T-helper 2 cell treated with Interferon-gamma antibody and Interleukin-4, amounts not matched to agents 5 μg/mL and 100 μg/mL, for 36 hours (primary cell): ENCODE data around the gene CCDC174.

ENCODE experiments used
- DNase-seq: peaks from one replicate; pipeline ENCODE4 v3.0.0; 2021; ENCODE audit warnings: low spot score
- H3K27ac Mint-ChIP-seq: one replicate; pipeline ENCODE4 v1.8.0; 2021; ENCODE audit warnings: mild to moderate bottlenecking, mixed read lengths
- H3K27me3 Mint-ChIP-seq: one replicate; pipeline ENCODE4 v1.8.0; 2021; ENCODE audit warnings: low read depth, mixed read lengths
- H3K36me3 Mint-ChIP-seq: one replicate; pipeline ENCODE4 v1.8.0; 2021; ENCODE audit warnings: low read depth, mixed read lengths
- H3K4me1 Mint-ChIP-seq: one replicate; pipeline ENCODE4 v1.8.0; 2021; ENCODE audit warnings: low read depth, mixed read lengths
- H3K4me3 Mint-ChIP-seq: one replicate; pipeline ENCODE4 v1.8.0; 2022; ENCODE audit warnings: mild to moderate bottlenecking, moderate library complexity, mixed read lengths
- H3K9me3 Mint-ChIP-seq: one replicate; pipeline ENCODE4 v1.8.0; 2021; ENCODE audit warnings: mixed read lengths

The CCDC174 gene

GRCh38 chr3:14706096-14706495, 54.5 kb downstream of the CCDC174 start:
- Mint-ChIP-seq H3K27me3 (no peaks in the 10 kb centered on the region), H3K27ac (no peak overlapping the region), H3K36me3 (no peaks in the 10 kb centered on the region), H3K4me3 (no peak overlapping the region), H3K9me3 (no peaks in the 10 kb centered on the region), H3K4me1 (no peaks in the 10 kb centered on the region)
- no peak for DNase-seq

DNA sequence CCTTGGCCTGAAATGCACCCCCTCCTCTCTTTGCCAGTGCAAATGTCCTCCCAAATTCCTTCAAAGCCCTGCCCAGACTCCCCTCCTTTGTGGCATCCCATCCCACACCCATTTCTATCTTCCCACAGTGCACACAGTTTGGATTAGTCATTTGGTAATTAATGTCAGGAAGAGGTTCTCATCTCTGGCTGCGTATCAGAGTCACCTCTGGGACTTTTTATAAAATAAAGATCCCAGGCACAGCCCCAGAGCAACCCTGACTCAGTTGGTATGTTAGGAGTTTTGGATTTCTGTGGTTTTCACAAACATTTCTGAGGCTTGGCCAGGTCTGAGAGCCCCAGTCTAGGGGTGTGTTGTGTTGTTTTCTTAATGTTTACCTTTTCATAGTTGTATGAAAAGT, 65.0 kb downstream of the CCDC174 start:
- H3K4me1 Mint-ChIP-seq, result no peaks in the 10 kb centered on the region
- no peak overlapping the region for H3K27ac Mint-ChIP-seq
- no peak overlapping the region for H3K4me3 Mint-ChIP-seq
- no peak for DNase-seq
- H3K9me3 Mint-ChIP-seq, result no peaks in the 10 kb centered on the region
- no peaks in the 10 kb centered on the region for H3K27me3 Mint-ChIP-seq
- no peaks in the 10 kb centered on the region for H3K36me3 Mint-ChIP-seq

GRCh38 chr3:14717307-14717706, 65.7 kb downstream of the CCDC174 start:
- no peaks in the 10 kb centered on the region for H3K36me3 Mint-ChIP-seq
- no peaks in the 10 kb centered on the region for H3K27me3 Mint-ChIP-seq
- H3K9me3 Mint-ChIP-seq, result no peaks in the 10 kb centered on the region
- H3K27ac Mint-ChIP-seq, result no peak overlapping the region
- no peak overlapping the region for H3K4me3 Mint-ChIP-seq
- no peaks in the 10 kb centered on the region for H3K4me1 Mint-ChIP-seq
- DNase-seq, result no peak

GRCh38 chr3:14718539-14718938, 67.0 kb downstream of the CCDC174 start:
- Mint-ChIP-seq H3K4me1 (no peaks in the 10 kb centered on the region), H3K27me3 (no peaks in the 10 kb centered on the region), H3K9me3 (no peaks in the 10 kb centered on the region), H3K36me3 (no peaks in the 10 kb centered on the region), H3K27ac (no peak overlapping the region), H3K4me3 (no peak overlapping the region)
- DNase-seq, result no peak

DNA sequence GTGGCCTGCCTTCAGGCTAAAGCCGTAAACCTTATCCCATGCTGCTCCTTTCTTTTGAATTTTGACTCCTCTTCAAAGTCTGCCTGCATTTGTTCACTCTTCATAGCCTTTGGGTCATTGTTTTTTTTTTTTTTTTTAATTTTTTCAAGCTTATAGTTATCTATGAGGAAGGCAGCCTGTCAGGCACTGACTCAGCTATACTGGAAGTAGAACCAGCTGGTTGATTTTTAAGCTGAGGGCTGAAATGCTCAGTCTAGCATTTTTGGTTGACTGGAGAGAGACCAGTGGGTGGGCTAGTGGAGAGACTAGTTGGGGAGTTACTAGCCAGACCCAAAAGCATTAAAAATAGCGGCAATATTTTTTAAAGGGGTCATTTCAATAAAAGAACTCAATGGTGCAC, 67.4 kb downstream of the CCDC174 start:
- no peaks in the 10 kb centered on the region for H3K27me3 Mint-ChIP-seq
- no peak overlapping the region for H3K27ac Mint-ChIP-seq
- no peak for DNase-seq
- H3K9me3 Mint-ChIP-seq, result no peaks in the 10 kb centered on the region
- no peaks in the 10 kb centered on the region for H3K36me3 Mint-ChIP-seq
- H3K4me1 Mint-ChIP-seq, result no peaks in the 10 kb centered on the region
- no peak overlapping the region for H3K4me3 Mint-ChIP-seq

GRCh38 chr3:14721126-14721864, 69.7 kb downstream of the CCDC174 start:
- no peaks in the 10 kb centered on the region for H3K36me3 Mint-ChIP-seq
- no peaks in the 10 kb centered on the region for H3K9me3 Mint-ChIP-seq

More at GRCh38 chr3:14721126-14721864, 69.7 kb downstream of the CCDC174 start:
- no peak for DNase-seq
- Mint-ChIP-seq H3K4me3 (no peak overlapping the region), H3K27ac (no peak overlapping the region), H3K4me1 (no peaks in the 10 kb centered on the region), H3K27me3 (no peaks in the 10 kb centered on the region)
